ENCODE results near the gene OCEL1. TPM values are rescaled to one million over a fixed set of nuclear protein-coding genes. Genes with fewer than 3 reads are reported as not detected.

OCEL1 gene
- total and polyA plus RNA-seq, 2 of the 13 experiments (the other 11 are each of a cell fraction or from before 2014, with no cell fraction given): 10.6 to 17.2 TPM

DNA sequence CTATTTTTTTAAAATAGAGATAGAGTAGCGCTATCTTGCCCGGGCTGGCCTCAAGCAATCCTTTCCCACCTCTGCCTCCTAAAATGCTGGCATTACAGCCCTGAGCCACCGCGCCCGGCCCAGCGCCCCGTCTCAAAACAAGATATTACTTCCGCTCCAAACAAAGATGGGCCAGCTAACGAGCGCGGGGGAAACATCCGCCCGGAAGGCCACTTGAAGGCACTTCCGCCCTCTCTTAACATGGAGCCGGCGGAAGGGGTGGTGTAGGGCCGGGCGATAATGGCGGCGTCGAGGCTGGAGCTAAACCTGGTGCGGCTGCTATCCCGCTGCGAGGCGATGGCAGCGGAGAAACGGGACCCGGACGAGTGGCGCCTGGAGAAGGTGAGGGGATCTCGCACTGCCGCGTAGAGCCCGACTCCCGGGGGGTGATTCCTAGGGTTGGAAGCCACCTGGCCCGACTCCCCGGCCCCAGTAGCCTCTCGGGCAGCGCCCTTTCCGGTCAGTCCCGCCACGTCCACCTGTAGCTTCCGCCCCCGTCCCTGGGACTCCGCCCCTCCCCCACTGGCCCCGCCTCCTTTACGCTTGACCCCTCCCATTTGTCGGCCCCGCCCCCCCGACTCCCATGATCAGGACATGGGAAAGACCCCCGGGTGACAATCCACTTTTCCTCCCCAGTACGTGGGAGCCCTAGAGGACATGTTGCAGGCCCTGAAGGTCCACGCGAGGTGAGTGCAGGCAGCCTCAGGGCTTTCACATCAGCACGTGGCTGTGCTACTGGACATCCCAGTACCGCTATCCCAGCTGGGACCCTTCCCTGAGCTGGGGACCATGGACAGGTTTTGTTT, 10.7 kb upstream of the OCEL1 start, which contains the start of gene USE1 (continued):
- TF ChIP-seq, protein P1, sequence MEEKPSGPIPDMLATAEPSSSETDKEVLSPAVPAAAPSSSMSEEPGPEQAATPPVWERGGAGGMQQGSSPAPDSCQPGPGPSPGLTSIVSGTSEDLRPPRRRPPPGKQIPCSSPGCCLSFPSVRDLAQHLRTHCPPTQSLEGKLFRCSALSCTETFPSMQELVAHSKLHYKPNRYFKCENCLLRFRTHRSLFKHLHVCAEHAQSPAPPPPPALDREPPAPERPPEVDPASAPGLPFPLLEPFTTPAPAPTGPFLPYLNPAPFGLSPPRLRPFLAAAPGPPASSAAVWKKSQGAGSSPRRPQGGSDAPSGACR (CRISPR knock-in tag; IDR thresholded peaks at IDR 0.05): no peak
- TF ChIP-seq PLRG1 (conservative IDR thresholded peaks at IDR 0.05) (no peak), RARA (CRISPR knock-in tag; IDR thresholded peaks at IDR 0.05) (no peak), ZNF619 (CRISPR knock-in tag; IDR thresholded peaks at IDR 0.05) (no peak), MIXL1 (CRISPR knock-in tag; IDR thresholded peaks at IDR 0.05) (peak; percentile 80), SSRP1 (CRISPR knock-in tag; IDR thresholded peaks at IDR 0.05) (no peak), FOXM1 (CRISPR knock-in tag; IDR thresholded peaks at IDR 0.05) (no peak), ZNF558 (CRISPR knock-in tag; IDR thresholded peaks at IDR 0.05; ENCODE audit: borderline replicate concordance) (peak; percentile 80; the same call in 1 of the 2 replicates), KMT2B (CRISPR knock-in tag; IDR thresholded peaks at IDR 0.05) (peak; percentile 82), ZNF7 (CRISPR knock-in tag; IDR thresholded peaks at IDR 0.05) (no peak), ZNF451 (CRISPR knock-in tag; IDR thresholded peaks at IDR 0.05) (peak; percentile 77; the same call in 1 of the 2 replicates), ETV5 (CRISPR knock-in tag; IDR thresholded peaks at IDR 0.05; ENCODE audit: borderline replicate concordance) (peak; percentile 98), NFE2L2 (IDR thresholded peaks at IDR 0.05; ENCODE audit: low read length) (no peak), ZBTB8A (CRISPR knock-in tag; IDR thresholded peaks at IDR 0.05; ENCODE audit: borderline replicate concordance, low read depth) (no peak), CREM (IDR thresholded peaks at IDR 0.05) (peak; percentile 88), CREM (CRISPR knock-in tag; IDR thresholded peaks at IDR 0.05) (no peak), TSC22D2 (CRISPR knock-in tag; IDR thresholded peaks at IDR 0.05; ENCODE audit: borderline replicate concordance) (0 out of 2 replicates have a peak, but pooled peaks have one; percentile 23), CHD4 (IDR thresholded peaks at IDR 0.05; ENCODE audit: borderline replicate concordance, low read length) (no peak), RCOR2 (CRISPR knock-in tag; IDR thresholded peaks at IDR 0.05) (no peak), ZNF30 (CRISPR knock-in tag; IDR thresholded peaks at IDR 0.05) (no peak)
- TF ChIP-seq, protein P2, sequence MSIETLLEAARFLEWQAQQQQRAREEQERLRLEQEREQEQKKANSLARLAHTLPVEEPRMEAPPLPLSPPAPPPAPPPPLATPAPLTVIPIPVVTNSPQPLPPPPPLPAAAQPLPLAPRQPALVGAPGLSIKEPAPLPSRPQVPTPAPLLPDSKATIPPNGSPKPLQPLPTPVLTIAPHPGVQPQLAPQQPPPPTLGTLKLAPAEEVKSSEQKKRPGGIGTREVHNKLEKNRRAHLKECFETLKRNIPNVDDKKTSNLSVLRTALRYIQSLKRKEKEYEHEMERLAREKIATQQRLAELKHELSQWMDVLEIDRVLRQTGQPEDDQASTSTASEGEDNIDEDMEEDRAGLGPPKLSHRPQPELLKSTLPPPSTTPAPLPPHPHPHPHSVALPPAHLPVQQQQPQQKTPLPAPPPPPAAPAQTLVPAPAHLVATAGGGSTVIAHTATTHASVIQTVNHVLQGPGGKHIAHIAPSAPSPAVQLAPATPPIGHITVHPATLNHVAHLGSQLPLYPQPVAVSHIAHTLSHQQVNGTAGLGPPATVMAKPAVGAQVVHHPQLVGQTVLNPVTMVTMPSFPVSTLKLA (IDR thresholded peaks at IDR 0.05): no peak
- TF ChIP-seq, protein P3, sequence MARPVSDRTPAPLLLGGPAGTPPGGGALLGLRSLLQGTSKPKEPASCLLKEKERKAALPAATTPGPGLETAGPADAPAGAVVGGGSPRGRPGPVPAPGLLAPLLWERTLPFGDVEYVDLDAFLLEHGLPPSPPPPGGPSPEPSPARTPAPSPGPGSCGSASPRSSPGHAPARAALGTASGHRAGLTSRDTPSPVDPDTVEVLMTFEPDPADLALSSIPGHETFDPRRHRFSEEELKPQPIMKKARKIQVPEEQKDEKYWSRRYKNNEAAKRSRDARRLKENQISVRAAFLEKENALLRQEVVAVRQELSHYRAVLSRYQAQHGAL (CRISPR knock-in tag; IDR thresholded peaks at IDR 0.05; ENCODE audit: not compliant biosample characterization): no peak
- TF ChIP-seq, protein P4, sequence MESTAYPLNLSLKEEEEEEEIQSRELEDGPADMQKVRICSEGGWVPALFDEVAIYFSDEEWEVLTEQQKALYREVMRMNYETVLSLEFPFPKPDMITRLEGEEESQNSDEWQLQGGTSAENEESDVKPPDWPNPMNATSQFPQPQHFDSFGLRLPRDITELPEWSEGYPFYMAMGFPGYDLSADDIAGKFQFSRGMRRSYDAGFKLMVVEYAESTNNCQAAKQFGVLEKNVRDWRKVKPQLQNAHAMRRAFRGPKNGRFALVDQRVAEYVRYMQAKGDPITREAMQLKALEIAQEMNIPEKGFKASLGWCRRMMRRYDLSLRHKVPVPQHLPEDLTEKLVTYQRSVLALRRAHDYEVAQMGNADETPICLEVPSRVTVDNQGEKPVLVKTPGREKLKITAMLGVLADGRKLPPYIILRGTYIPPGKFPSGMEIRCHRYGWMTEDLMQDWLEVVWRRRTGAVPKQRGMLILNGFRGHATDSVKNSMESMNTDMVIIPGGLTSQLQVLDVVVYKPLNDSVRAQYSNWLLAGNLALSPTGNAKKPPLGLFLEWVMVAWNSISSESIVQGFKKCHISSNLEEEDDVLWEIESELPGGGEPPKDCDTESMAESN (CRISPR knock-in tag; conservative IDR thresholded peaks at IDR 0.05): 0 out of 2 replicates have a peak, but pooled peaks have one; percentile 54
- TF ChIP-seq, protein P5, sequence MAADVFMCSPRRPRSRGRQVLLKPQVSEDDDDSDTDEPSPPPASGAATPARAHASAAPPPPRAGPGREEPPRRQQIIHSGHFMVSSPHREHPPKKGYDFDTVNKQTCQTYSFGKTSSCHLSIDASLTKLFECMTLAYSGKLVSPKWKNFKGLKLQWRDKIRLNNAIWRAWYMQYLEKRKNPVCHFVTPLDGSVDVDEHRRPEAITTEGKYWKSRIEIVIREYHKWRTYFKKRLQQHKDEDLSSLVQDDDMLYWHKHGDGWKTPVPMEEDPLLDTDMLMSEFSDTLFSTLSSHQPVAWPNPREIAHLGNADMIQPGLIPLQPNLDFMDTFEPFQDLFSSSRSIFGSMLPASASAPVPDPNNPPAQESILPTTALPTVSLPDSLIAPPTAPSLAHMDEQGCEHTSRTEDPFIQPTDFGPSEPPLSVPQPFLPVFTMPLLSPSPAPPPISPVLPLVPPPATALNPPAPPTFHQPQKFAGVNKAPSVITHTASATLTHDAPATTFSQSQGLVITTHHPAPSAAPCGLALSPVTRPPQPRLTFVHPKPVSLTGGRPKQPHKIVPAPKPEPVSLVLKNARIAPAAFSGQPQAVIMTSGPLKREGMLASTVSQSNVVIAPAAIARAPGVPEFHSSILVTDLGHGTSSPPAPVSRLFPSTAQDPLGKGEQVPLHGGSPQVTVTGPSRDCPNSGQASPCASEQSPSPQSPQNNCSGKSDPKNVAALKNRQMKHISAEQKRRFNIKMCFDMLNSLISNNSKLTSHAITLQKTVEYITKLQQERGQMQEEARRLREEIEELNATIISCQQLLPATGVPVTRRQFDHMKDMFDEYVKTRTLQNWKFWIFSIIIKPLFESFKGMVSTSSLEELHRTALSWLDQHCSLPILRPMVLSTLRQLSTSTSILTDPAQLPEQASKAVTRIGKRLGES (CRISPR knock-in tag; IDR thresholded peaks at IDR 0.05; ENCODE audit: borderline replicate concordance): no peak

All from HepG2 (cell line).